GM23338 (cell line): ENCODE measurements around the gene KCNMA1. TPM values are rescaled to one million over a fixed set of nuclear protein-coding genes. Genes with fewer than 3 reads are reported as not detected.

ENCODE experiments used
- ATAC-seq: fragments of 200-7000 bp; cut with Tn5 transposase; 3 replicates; pipeline ENCODE4 v1.9.1; 2020
- DNase-seq: peaks from one replicate; pipeline ENCODE4 v3.0.0-alpha.2; 2015; ENCODE audit warnings: low spot score
- H2AFZ ChIP-seq: fragments of 200-600 bp; sonication (generic); 2 replicates; pipeline ENCODE4 v1.8.0; 2016; ENCODE audit warnings: antibody characterized with exemption, mild to moderate bottlenecking, moderate library complexity
- H3F3A ChIP-seq: fragments of 200-600 bp; sonication (generic); replicated peaks from 2 replicates; pipeline ENCODE4 v1.8.0; 2017; ENCODE audit warnings: antibody characterized with exemption, mixed run types, low read depth
- H3K27ac ChIP-seq: fragments of 200-600 bp; sonication (generic); 2 replicates; pipeline ENCODE4 v1.6.1; 2016; ENCODE audit warnings: low read depth
- H3K27me3 ChIP-seq: fragments of 200-600 bp; sonication (generic); 2 replicates; pipeline ENCODE4 v1.8.0; 2016; ENCODE audit warnings: mild to moderate bottlenecking, mixed run types, moderate library complexity; ENCODE audit not compliant: insufficient read depth
- H3K36me3 ChIP-seq: fragments of 200-600 bp; sonication (generic); 2 replicates; pipeline ENCODE4 v1.8.0; 2016; ENCODE audit warnings: mild to moderate bottlenecking; ENCODE audit not compliant: insufficient read depth
- H3K4me1 ChIP-seq: fragments of 200-600 bp; sonication (generic); 2 replicates; pipeline ENCODE4 v1.8.0; 2016; ENCODE audit warnings: mild to moderate bottlenecking, moderate library complexity; ENCODE audit not compliant: insufficient read depth
- H3K4me2 ChIP-seq: fragments of 200-600 bp; sonication (generic); 2 replicates; pipeline ENCODE4 v1.7.1; 2017; ENCODE audit warnings: mixed run types
- H3K4me3 ChIP-seq: fragments of 200-600 bp; sonication (generic); 2 replicates; pipeline ENCODE4 v1.6.1; 2016; ENCODE audit warnings: mixed run types
- H3K79me2 ChIP-seq: fragments of 200-600 bp; sonication (generic); replicated peaks from 2 replicates; pipeline ENCODE4 v1.8.0; 2017; ENCODE audit warnings: mild to moderate bottlenecking; ENCODE audit not compliant: insufficient read depth
- H3K9me2 ChIP-seq: fragments of 200-600 bp; sonication (generic); 2 replicates; pipeline ENCODE4 v1.8.0; 2017; ENCODE audit not compliant: insufficient read depth
- H4K20me1 ChIP-seq: fragments of 200-600 bp; sonication (generic); replicated peaks from 2 replicates; pipeline ENCODE4 v1.8.0; 2017; ENCODE audit warnings: mild to moderate bottlenecking; ENCODE audit not compliant: insufficient read depth
- H3K27ac Mint-ChIP-seq: 2 replicates; pipeline ENCODE4 v1.8.0; 2020; ENCODE audit warnings: inconsistent platforms, mild to moderate bottlenecking, moderate library complexity, mixed read lengths
- H3K27me3 Mint-ChIP-seq: 3 replicates; pipeline ENCODE4 v1.8.0; 2022; ENCODE audit warnings: low read depth, mild to moderate bottlenecking, moderate library complexity, mixed read lengths, inconsistent platforms; ENCODE audit not compliant: insufficient read depth, poor library complexity
- H3K36me3 Mint-ChIP-seq: 3 replicates; pipeline ENCODE4 v1.8.0; 2021; ENCODE audit warnings: low read depth, mild to moderate bottlenecking, inconsistent platforms, moderate library complexity, mixed read lengths
- H3K4me1 Mint-ChIP-seq: 3 replicates; pipeline ENCODE4 v1.8.0; 2020; ENCODE audit warnings: mild to moderate bottlenecking, inconsistent platforms, mixed read lengths
- H3K4me3 Mint-ChIP-seq: 3 replicates; pipeline ENCODE4 v1.8.0; 2021; ENCODE audit warnings: moderate library complexity, mild to moderate bottlenecking, inconsistent platforms, mixed read lengths
- H3K9me3 Mint-ChIP-seq: 3 replicates; pipeline ENCODE4 v1.8.0; 2020; ENCODE audit warnings: moderate library complexity, mild to moderate bottlenecking, inconsistent platforms, mixed read lengths
- CREB1 ChIP-seq: fragments of 250-450 bp; sonication (Bioruptor Pico); IDR thresholded peaks from 2 replicates; pipeline ENCODE4 v1.5.0; 2020; ENCODE audit warnings: low read depth, mild to moderate bottlenecking, moderate library complexity
- CTCF ChIP-seq, 2 experiments: fragments of 200-600 bp in 1 of 2; sonication (generic) in 1 of 2; conservative IDR thresholded peaks; 2 replicates each; pipeline versions ENCODE4 v1.5.1 to v1.6.1; 2016 to 2017; ENCODE audit warnings: antibody characterized with exemption in 2 of 2, low read depth in 2 of 2, mild to moderate bottlenecking in 2 of 2, moderate library complexity in 1 of 2
- EZH2 ChIP-seq: fragments of 200-600 bp; sonication (generic); IDR thresholded peaks from one replicate; pipeline ENCODE4 v1.8.0; 2017; ENCODE audit warnings: antibody characterized with exemption, mild to moderate bottlenecking, low read depth; ENCODE audit not compliant: unreplicated experiment
- NANOG ChIP-seq: IDR thresholded peaks from 2 replicates; pipeline ENCODE4 v1.6.1; 2016; ENCODE audit warnings: antibody characterized with exemption, borderline replicate concordance
- POLR2AphosphoS5 ChIP-seq: IDR thresholded peaks from 2 replicates; pipeline ENCODE4 v1.6.1; 2016; ENCODE audit warnings: antibody characterized with exemption, low read depth
- STAT1 ChIP-seq: IDR thresholded peaks from one replicate; pipeline ENCODE4 v1.6.1; 2016; ENCODE audit warnings: antibody characterized with exemption; ENCODE audit not compliant: unreplicated experiment
- ZNF114 ChIP-seq: fragments of 250-450 bp; sonication (Bioruptor Pico); IDR thresholded peaks from 2 replicates; pipeline ENCODE4 v1.5.0; 2020; ENCODE audit warnings: mild to moderate bottlenecking, moderate library complexity
- ZNF331 ChIP-seq: fragments of 250-450 bp; sonication (Bioruptor Pico); IDR thresholded peaks from 2 replicates; pipeline ENCODE4 v1.5.0; 2020; ENCODE audit warnings: low read depth, mild to moderate bottlenecking, moderate library complexity
- polyA plus RNA-seq: library from polyadenylated mRNA; unstranded; fragments of >200 nt; fragmentation: Nextera tagmentation; extraction: Ambion mirVana; gene quantifications from 2 replicates; pipeline ENCODE4 v1.2.1, GENCODE V29; 2016
- total RNA-seq: library from RNA; depleted of rRNA; stranded (reverse); fragments of >200 nt; shearing (Covaris generic); gene quantifications from 2 replicates; pipeline ENCODE4 v1.2.3, GENCODE V29; 2014
- TF ChIP-seq, protein P1 (sequence below): fragments of 250-450 bp; sonication (Bioruptor Pico); IDR thresholded peaks from 2 replicates; pipeline ENCODE4 v1.5.0; 2020; ENCODE audit warnings: mild to moderate bottlenecking, moderate library complexity

Gene KCNMA1
- total and polyA plus RNA-seq, 2 experiments from 2014 or later = 8.2 to 9.0 TPM

DNA sequence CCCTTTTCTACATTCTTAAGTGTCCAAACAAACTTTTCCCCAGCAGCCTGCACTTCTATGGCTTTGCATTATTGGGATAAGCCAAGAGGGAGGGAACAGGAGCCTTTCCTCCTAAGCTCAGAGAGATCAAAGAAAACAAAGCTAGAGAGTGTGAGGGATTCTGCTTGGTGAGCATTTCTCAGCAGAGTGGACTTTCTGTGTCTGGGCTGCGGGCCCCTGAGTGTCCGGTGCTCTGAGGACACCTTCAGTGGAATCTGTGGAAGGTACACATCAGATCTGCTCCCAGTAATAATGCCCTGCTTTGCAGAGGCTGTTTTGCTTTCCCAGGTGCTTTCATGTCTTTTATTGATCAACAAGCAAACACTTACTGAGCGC, 50.2 kb downstream of the KCNMA1 start:
- no peaks in the 10 kb centered on the region; the same call in 1 of the 2 replicates for H3K79me2 ChIP-seq
- no peak overlapping the region for H2AFZ ChIP-seq
- Mint-ChIP-seq H3K4me1 (peaks cover 16% of the 10 kb centered on the region), H3K27me3 (peaks cover 4% of the 10 kb centered on the region), H3K4me3 (no peak overlapping the region), H3K9me3 (no peaks in the 10 kb centered on the region), H3K27ac (no peak overlapping the region), H3K36me3 (peaks cover 2% of the 10 kb centered on the region; the same call in 1 of the 3 replicates)
- no peak for DNase-seq
- TF ChIP-seq ZNF114 (CRISPR knock-in tag) = no peak
- TF ChIP-seq NANOG = no peak
- no peak for TF ChIP-seq POLR2AphosphoS5
- TF ChIP-seq, protein P1, sequence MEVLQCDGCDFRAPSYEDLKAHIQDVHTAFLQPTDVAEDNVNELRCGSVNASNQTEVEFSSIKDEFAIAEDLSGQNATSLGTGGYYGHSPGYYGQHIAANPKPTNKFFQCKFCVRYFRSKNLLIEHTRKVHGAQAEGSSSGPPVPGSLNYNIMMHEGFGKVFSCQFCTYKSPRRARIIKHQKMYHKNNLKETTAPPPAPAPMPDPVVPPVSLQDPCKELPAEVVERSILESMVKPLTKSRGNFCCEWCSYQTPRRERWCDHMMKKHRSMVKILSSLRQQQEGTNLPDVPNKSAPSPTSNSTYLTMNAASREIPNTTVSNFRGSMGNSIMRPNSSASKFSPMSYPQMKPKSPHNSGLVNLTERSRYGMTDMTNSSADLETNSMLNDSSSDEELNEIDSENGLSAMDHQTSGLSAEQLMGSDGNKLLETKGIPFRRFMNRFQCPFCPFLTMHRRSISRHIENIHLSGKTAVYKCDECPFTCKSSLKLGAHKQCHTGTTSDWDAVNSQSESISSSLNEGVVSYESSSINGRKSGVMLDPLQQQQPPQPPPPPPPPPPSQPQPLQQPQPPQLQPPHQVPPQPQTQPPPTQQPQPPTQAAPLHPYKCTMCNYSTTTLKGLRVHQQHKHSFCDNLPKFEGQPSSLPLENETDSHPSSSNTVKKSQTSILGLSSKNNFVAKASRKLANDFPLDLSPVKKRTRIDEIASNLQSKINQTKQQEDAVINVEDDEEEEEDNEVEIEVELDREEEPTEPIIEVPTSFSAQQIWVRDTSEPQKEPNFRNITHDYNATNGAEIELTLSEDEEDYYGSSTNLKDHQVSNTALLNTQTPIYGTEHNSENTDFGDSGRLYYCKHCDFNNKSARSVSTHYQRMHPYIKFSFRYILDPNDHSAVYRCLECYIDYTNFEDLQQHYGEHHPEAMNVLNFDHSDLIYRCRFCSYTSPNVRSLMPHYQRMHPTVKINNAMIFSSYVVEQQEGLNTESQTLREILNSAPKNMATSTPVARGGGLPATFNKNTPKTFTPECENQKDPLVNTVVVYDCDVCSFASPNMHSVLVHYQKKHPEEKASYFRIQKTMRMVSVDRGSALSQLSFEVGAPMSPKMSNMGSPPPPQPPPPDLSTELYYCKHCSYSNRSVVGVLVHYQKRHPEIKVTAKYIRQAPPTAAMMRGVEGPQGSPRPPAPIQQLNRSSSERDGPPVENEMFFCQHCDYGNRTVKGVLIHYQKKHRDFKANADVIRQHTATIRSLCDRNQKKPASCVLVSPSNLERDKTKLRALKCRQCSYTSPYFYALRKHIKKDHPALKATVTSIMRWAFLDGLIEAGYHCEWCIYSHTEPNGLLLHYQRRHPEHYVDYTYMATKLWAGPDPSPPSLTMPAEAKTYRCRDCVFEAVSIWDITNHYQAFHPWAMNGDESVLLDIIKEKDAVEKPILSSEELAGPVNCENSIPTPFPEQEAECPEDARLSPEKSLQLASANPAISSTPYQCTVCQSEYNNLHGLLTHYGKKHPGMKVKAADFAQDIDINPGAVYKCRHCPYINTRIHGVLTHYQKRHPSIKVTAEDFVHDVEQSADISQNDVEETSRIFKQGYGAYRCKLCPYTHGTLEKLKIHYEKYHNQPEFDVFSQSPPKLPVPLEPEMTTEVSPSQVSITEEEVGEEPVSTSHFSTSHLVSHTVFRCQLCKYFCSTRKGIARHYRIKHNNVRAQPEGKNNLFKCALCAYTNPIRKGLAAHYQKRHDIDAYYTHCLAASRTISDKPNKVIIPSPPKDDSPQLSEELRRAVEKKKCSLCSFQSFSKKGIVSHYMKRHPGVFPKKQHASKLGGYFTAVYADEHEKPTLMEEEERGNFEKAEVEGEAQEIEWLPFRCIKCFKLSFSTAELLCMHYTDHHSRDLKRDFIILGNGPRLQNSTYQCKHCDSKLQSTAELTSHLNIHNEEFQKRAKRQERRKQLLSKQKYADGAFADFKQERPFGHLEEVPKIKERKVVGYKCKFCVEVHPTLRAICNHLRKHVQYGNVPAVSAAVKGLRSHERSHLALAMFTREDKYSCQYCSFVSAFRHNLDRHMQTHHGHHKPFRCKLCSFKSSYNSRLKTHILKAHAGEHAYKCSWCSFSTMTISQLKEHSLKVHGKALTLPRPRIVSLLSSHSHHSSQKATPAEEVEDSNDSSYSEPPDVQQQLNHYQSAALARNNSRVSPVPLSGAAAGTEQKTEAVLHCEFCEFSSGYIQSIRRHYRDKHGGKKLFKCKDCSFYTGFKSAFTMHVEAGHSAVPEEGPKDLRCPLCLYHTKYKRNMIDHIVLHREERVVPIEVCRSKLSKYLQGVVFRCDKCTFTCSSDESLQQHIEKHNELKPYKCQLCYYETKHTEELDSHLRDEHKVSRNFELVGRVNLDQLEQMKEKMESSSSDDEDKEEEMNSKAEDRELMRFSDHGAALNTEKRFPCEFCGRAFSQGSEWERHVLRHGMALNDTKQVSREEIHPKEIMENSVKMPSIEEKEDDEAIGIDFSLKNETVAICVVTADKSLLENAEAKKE (CRISPR knock-in tag) = no peak
- no peak for TF ChIP-seq EZH2
- TF ChIP-seq CTCF (conservative IDR thresholded peaks at IDR 0.05; ENCODE audit: low read depth in 2 of 2) = no peak
- no peak for TF ChIP-seq ZNF331
- TF ChIP-seq CREB1 = no peak
- TF ChIP-seq STAT1 = no peak
- no peaks in the 10 kb centered on the region for H3K36me3 ChIP-seq
- ATAC-seq = no peak
- no peaks in the 10 kb centered on the region for H4K20me1 ChIP-seq
- no peak overlapping the region for H3K4me3 ChIP-seq
- peaks cover 7% of the 10 kb centered on the region; the same call in 1 of the 2 replicates for H3K4me1 ChIP-seq
- no peak overlapping the region for H3K27ac ChIP-seq
- H3K9me2 ChIP-seq = peaks cover 5% of the 10 kb centered on the region; the same call in 1 of the 2 replicates
- H3K27me3 ChIP-seq = no peaks in the 10 kb centered on the region
- H3F3A ChIP-seq = no peaks in the 10 kb centered on the region
- no peak overlapping the region for H3K4me2 ChIP-seq
